Measurements from ENCODE around the gene MYRIP.

- TF ChIP-seq CTCF (IDR thresholded peaks at IDR 0.05) (no peak), POLR2A (IDR thresholded peaks at IDR 0.05) (no peak)
Measured at GRCh38 chr3:40299721-40300335, 490.4 kb downstream of the MYRIP start.

Measured in thyroid gland (tissue), 4 donors.